Cardiac fibroblast (primary cell): Measurements from ENCODE around the gene TTN.

Experiments
- DNase-seq, 2 donors: peaks; one replicate each; pipeline versions ENCODE4 v3.0.0 to v3.0.0-alpha.2; 2010; ENCODE audit warnings: low read depth in 2 of 2
- H3K4me3 ChIP-seq, 2 donors: replicated peaks in 1 of 2; 1 replicate in 1 of 2; 2 replicates in 1 of 2; pipeline ENCODE4 v1.5.1; 2011; ENCODE audit warnings: low read depth in 2 of 2, low read length in 2 of 2, mild to moderate bottlenecking in 2 of 2, moderate library complexity in 1 of 2
- CTCF ChIP-seq: IDR thresholded peaks from one replicate; pipeline ENCODE4 v1.5.1; 2011; ENCODE audit warnings: low read depth, mild to moderate bottlenecking, low read length, inconsistent platforms

Gene TTN

GRCh38 chr2:178522950-178523595 is 284.1 kb downstream of the TTN start:
- DNase-seq: peak; percentile 86 to 88
- H3K4me3 ChIP-seq: peak overlapping the region; percentile 63 to 78
- peak; percentile 95 for TF ChIP-seq CTCF

- H3K4me3 ChIP-seq: no peak overlapping the region
- TF ChIP-seq CTCF: no peak
- no peak for DNase-seq
Observed at GRCh38 chr2:178521304-178522150, 285.7 kb downstream of the TTN start.

- no peak for DNase-seq
- TF ChIP-seq CTCF: no peak
- H3K4me3 ChIP-seq: no peak overlapping the region
Observed at GRCh38 chr2:178517496-178517895, 289.7 kb downstream of the TTN start.

GRCh38 chr2:178514664-178515063 is 292.6 kb downstream of the TTN start:
- peak; percentile 3 to 76 for DNase-seq
- no peak overlapping the region for H3K4me3 ChIP-seq
- no peak for TF ChIP-seq CTCF

- DNase-seq: peak; percentile 4 to 20
- H3K4me3 ChIP-seq: no peak overlapping the region
- TF ChIP-seq CTCF: no peak
Observed at GRCh38 chr2:178513876-178514275, 293.3 kb downstream of the TTN start.

- no peak for TF ChIP-seq CTCF
- peak in 1 of 2 donors; percentile 46 for DNase-seq
- no peak overlapping the region for H3K4me3 ChIP-seq
Observed at GRCh38 chr2:178512484-178512883, 294.7 kb downstream of the TTN start.
